Liver (tissue), 9 donors: ENCODE measurements around the gene DTX4. TPM values are rescaled to one million over a fixed set of nuclear protein-coding genes. Genes with fewer than 3 reads are reported as not detected.

ENCODE experiments used
- DNase-seq: peaks from one replicate; pipeline ENCODE4 v3.0.0-alpha.2; 2017; ENCODE audit warnings: low spot score
- H3K27ac ChIP-seq, 2 donors: one replicate each; pipeline ENCODE4 v1.7.0; 2013; ENCODE audit warnings: inconsistent platforms in 2 of 2, low read length in 2 of 2, control low read depth in 1 of 2, low read depth in 1 of 2, mild to moderate bottlenecking in 1 of 2
- H3K27me3 ChIP-seq, 4 donors: one replicate each; pipeline versions ENCODE4 v1.6.1 to v1.7.0; 2013; ENCODE audit warnings: low read length in 3 of 4, inconsistent platforms in 1 of 4, mild to moderate bottlenecking in 1 of 4, moderate library complexity in 1 of 4; ENCODE audit not compliant: control insufficient read depth in 4 of 4, insufficient read depth in 4 of 4
- H3K36me3 ChIP-seq, 4 donors: one replicate each; pipeline versions ENCODE4 v1.6.1 to v1.7.0; 2013; ENCODE audit warnings: low read length in 3 of 4, mild to moderate bottlenecking in 3 of 4, low read depth in 1 of 4, moderate library complexity in 1 of 4; ENCODE audit not compliant: control insufficient read depth in 4 of 4, insufficient read depth in 3 of 4
- H3K4me1 ChIP-seq, 4 donors: one replicate each; pipeline versions ENCODE4 v1.6.1 to v1.7.0; 2013; ENCODE audit warnings: low read length in 3 of 4, mild to moderate bottlenecking in 3 of 4, moderate library complexity in 1 of 4; ENCODE audit not compliant: control insufficient read depth in 4 of 4, insufficient read depth in 4 of 4
- H3K4me3 ChIP-seq, 3 donors: one replicate each; pipeline versions ENCODE4 v1.6.1 to v1.7.0; 2013; ENCODE audit warnings: low read length in 3 of 3, control low read depth in 1 of 3, low read depth in 1 of 3, mild to moderate bottlenecking in 1 of 3
- H3K9ac ChIP-seq, 2 donors: one replicate each; pipeline ENCODE4 v1.7.0; 2013; ENCODE audit warnings: low read length in 2 of 2, mild to moderate bottlenecking in 2 of 2, moderate library complexity in 2 of 2, control low read depth in 1 of 2, low read depth in 1 of 2
- H3K9me3 ChIP-seq, 4 donors: one replicate each; pipeline versions ENCODE4 v1.6.1 to v1.7.0; 2013; ENCODE audit warnings: low read length in 3 of 4; ENCODE audit not compliant: control insufficient read depth in 4 of 4
- FOXA1 ChIP-seq: IDR thresholded peaks from 2 replicates; pipeline ENCODE4 v1.6.1; 2016; ENCODE audit warnings: antibody characterized with exemption
- FOXA2 ChIP-seq: IDR thresholded peaks from 2 replicates; pipeline ENCODE4 v1.6.1; 2016; ENCODE audit warnings: antibody characterized with exemption
- HNF4A ChIP-seq, 2 donors: conservative IDR thresholded peaks; 2 replicates each; pipeline ENCODE4 v1.6.1; 2016; ENCODE audit warnings: antibody characterized with exemption in 2 of 2, mild to moderate bottlenecking in 2 of 2
- HNF4G ChIP-seq: IDR thresholded peaks from 2 replicates; pipeline ENCODE4 v1.6.1; 2016; ENCODE audit warnings: antibody characterized with exemption
- JUND ChIP-seq, 2 donors: IDR thresholded peaks; 2 replicates each; pipeline ENCODE4 v1.6.1; 2016; ENCODE audit warnings: antibody characterized with exemption in 2 of 2
- NR2F2 ChIP-seq: IDR thresholded peaks from 2 replicates; pipeline ENCODE4 v1.6.1; 2016; ENCODE audit warnings: antibody characterized with exemption
- RAD21 ChIP-seq, 2 donors: IDR thresholded peaks; 2 replicates each; pipeline ENCODE4 v1.6.1; 2016; ENCODE audit warnings: antibody characterized with exemption in 2 of 2, mild to moderate bottlenecking in 2 of 2
- RXRA ChIP-seq, 2 donors: IDR thresholded peaks; 2 replicates each; pipeline ENCODE4 v1.6.1; 2017 to 2018; ENCODE audit warnings: antibody characterized with exemption in 2 of 2, mild to moderate bottlenecking in 1 of 2
- SP1 ChIP-seq: IDR thresholded peaks from 2 replicates; pipeline ENCODE4 v1.6.1; 2018; ENCODE audit warnings: antibody characterized with exemption, mild to moderate bottlenecking
- YY1 ChIP-seq: IDR thresholded peaks from 2 replicates; pipeline ENCODE4 v1.6.1; 2016; ENCODE audit warnings: antibody characterized with exemption, mild to moderate bottlenecking
- WGBS: extraction: QIAGEN DNeasy Blood & Tissue Kit; methylation state at CpG from one replicate; pipeline ENCODE4 v1.1.7; 2013; 5-methylcytosine and 5-hydroxymethylcytosine counted together
- polyA plus RNA-seq, 2 donors: library from polyadenylated mRNA; stranded (reverse) in 1 of 2; unstranded in 1 of 2; fragments of 200-250 nt in 1 of 2; fragments of >200 nt in 1 of 2; fragmentation: Nextera tagmentation in 1 of 2; extraction: Ambion mirVana in 1 of 2; gene quantifications; one replicate each; pipeline versions ENCODE4 v1.2.1 to v1.2.3, GENCODE V29; 2013 to 2015
- total RNA-seq, 2 donors: library from RNA; depleted of rRNA; stranded (reverse); fragments of >200 nt; gene quantifications; one replicate each; pipeline ENCODE4 v1.2.3, GENCODE V29; 2014
- TF ChIP-seq, protein P1 (sequence below): fragments of 150-350 bp; IDR thresholded peaks from 2 replicates; pipeline ENCODE4 v1.5.1; 2017; ENCODE audit warnings: improper control_type of control experiment, low read depth, low read length; ENCODE audit not compliant: missing input control
- TF ChIP-seq, protein P2 (sequence below): IDR thresholded peaks from 2 replicates; pipeline ENCODE4 v1.6.1; 2016; ENCODE audit warnings: antibody characterized with exemption
- TF ChIP-seq, protein P3 (sequence below): IDR thresholded peaks from 2 replicates; pipeline ENCODE4 v1.6.1; 2016; ENCODE audit warnings: antibody characterized with exemption
- donor health status: healthy.
- donor health status: healthy.
- donor health status: healthy.
- donor health status: healthy.
- donor health status: healthy.

The DTX4 gene
- total and polyA plus RNA-seq, 4 donors, result 7.5 to 21.4 (median 14.3) TPM

DNA sequence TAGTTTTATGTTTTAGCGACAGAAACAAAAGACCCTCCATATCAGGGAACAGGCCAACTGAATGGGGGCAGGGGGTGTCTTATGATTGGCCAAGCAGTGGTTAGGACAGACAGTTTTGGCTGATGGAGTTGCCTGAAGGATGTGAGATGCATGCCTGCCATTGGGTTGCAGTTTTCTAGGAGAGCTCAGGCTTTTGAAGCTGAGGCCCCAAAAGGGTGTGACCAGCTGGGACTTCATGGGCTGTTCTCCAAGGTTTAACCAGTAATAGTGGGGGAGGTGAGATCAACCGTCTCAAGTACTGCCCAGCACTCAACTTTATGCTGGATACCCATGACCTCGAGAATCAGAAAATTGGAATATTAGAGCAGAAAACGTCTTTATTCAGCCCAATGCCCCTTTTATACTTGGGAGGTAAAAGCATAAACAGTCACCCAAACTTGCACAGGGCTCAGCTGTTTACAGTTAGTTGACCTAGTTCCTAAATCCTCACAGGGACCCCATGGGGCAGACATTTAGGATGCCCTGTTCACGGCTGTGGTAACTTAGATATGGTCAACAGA, 13.5 kb downstream of the DTX4 start:
- Histone ChIP-seq H3K27ac (peak overlapping the region; percentile 28 to 42), H3K9ac (no peak overlapping the region), H3K4me3 (no peak overlapping the region), H3K27me3 (no peaks in the 10 kb centered on the region), H3K36me3 (peaks cover 6 to 24% (median 13%) of the 10 kb centered on the region in 4 donors), H3K4me1 (peaks cover 18 to 76% (median 53%) of the 10 kb centered on the region in 4 donors), H3K9me3 (no peaks in the 10 kb centered on the region)
- 75% methylated on average over 5 of the region's 5 CpGs for WGBS
- TF ChIP-seq HNF4G, result no peak
- TF ChIP-seq FOXA2, result no peak
- TF ChIP-seq FOXA1, result no peak
- no peak for DNase-seq

DNA sequence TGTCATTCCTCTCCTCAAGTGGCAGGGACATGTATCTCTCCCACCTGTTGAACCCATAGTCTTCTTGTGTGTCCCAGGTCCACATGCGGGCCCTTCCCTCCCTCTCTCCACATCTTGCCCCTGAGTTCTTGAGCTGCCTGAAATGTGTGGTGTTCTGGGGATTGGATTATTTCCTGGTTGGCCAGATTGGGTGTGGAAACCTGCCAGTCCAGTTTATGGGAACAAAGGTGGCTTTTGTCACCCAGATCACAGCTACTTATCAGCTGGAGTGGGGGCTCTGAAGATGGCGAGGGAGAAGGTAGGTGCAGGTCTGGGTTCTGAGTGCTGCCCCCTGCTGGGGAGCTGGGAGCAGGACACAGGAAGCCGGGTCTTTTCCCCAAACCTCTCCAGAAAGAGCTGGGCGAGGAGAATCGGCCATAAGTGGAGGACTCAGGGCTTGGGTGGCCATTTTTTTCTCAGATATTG, 14.2 kb downstream of the DTX4 start:
- WGBS, result 71% methylated on average over 5 of the region's 5 CpGs
- Histone ChIP-seq H3K4me1 (peaks cover 21 to 82% (median 60%) of the 10 kb centered on the region in 4 donors), H3K27me3 (no peaks in the 10 kb centered on the region), H3K9me3 (no peaks in the 10 kb centered on the region), H3K4me3 (no peak overlapping the region), H3K27ac (peak overlapping the region; percentile 28 to 42), H3K36me3 (peaks cover 6 to 24% (median 13%) of the 10 kb centered on the region in 4 donors), H3K9ac (no peak overlapping the region)
- no peak for TF ChIP-seq FOXA2
- no peak for TF ChIP-seq RXRA (IDR thresholded peaks at IDR 0.05)
- peak; percentile 7 to 8 for TF ChIP-seq HNF4A (conservative IDR thresholded peaks at IDR 0.05)
- no peak for TF ChIP-seq NR2F2
- TF ChIP-seq JUND (IDR thresholded peaks at IDR 0.05), result no peak
- peak; percentile 15 for TF ChIP-seq YY1
- peak; percentile 39 to 68 for TF ChIP-seq RAD21 (IDR thresholded peaks at IDR 0.05)
- TF ChIP-seq, protein P1, sequence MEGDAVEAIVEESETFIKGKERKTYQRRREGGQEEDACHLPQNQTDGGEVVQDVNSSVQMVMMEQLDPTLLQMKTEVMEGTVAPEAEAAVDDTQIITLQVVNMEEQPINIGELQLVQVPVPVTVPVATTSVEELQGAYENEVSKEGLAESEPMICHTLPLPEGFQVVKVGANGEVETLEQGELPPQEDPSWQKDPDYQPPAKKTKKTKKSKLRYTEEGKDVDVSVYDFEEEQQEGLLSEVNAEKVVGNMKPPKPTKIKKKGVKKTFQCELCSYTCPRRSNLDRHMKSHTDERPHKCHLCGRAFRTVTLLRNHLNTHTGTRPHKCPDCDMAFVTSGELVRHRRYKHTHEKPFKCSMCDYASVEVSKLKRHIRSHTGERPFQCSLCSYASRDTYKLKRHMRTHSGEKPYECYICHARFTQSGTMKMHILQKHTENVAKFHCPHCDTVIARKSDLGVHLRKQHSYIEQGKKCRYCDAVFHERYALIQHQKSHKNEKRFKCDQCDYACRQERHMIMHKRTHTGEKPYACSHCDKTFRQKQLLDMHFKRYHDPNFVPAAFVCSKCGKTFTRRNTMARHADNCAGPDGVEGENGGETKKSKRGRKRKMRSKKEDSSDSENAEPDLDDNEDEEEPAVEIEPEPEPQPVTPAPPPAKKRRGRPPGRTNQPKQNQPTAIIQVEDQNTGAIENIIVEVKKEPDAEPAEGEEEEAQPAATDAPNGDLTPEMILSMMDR, result peak; percentile 60
- no peak for TF ChIP-seq FOXA1
- peak; percentile 43 for TF ChIP-seq SP1
- DNase-seq, result peak; percentile 43

DNA sequence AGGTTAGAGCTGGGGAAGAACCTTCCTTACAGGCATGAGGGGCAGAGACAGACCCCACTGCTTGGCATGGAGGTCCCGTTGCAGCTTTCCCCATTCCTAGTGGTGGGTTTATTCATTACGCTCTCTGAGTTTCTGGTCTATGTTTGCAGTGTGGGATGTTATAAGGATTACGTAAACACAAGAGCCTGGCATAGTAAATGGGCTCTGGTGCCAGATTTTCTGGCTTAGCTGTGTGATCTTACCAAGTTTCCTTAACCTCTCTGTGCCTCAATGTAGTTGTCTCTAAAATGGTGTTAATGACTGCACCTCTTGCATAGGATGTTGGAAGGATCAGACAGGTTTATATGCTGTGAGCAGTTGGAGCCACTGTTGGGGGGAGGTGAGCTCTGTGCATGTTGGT, 15.1 kb downstream of the DTX4 start:
- Histone ChIP-seq H3K27me3 (no peaks in the 10 kb centered on the region), H3K9ac (no peak overlapping the region), H3K36me3 (peaks cover 4 to 20% (median 9%) of the 10 kb centered on the region in 4 donors), H3K9me3 (no peaks in the 10 kb centered on the region), H3K4me1 (peaks cover 22 to 91% (median 68%) of the 10 kb centered on the region in 4 donors), H3K4me3 (no peak overlapping the region), H3K27ac (peak overlapping the region; percentile 28 to 42)
- no peak for DNase-seq
- TF ChIP-seq, protein P2, sequence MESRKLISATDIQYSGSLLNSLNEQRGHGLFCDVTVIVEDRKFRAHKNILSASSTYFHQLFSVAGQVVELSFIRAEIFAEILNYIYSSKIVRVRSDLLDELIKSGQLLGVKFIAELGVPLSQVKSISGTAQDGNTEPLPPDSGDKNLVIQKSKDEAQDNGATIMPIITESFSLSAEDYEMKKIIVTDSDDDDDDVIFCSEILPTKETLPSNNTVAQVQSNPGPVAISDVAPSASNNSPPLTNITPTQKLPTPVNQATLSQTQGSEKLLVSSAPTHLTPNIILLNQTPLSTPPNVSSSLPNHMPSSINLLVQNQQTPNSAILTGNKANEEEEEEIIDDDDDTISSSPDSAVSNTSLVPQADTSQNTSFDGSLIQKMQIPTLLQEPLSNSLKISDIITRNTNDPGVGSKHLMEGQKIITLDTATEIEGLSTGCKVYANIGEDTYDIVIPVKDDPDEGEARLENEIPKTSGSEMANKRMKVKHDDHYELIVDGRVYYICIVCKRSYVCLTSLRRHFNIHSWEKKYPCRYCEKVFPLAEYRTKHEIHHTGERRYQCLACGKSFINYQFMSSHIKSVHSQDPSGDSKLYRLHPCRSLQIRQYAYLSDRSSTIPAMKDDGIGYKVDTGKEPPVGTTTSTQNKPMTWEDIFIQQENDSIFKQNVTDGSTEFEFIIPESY, result no peak
- TF ChIP-seq HNF4A (conservative IDR thresholded peaks at IDR 0.05) (no peak), YY1 (no peak), JUND (IDR thresholded peaks at IDR 0.05) (no peak), SP1 (no peak)
- TF ChIP-seq, protein P3, sequence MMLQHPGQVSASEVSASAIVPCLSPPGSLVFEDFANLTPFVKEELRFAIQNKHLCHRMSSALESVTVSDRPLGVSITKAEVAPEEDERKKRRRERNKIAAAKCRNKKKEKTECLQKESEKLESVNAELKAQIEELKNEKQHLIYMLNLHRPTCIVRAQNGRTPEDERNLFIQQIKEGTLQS, result no peak
- TF ChIP-seq, protein P1, result peak; percentile 14
- 46% methylated on average over 3 of the region's 3 CpGs for WGBS
